HL-60 (cell line): ENCODE data around the gene ALPL.

Experiments
- GABPA ChIP-seq: IDR thresholded peaks from 2 replicates; pipeline ENCODE4 v1.6.1; 2012; ENCODE audit warnings: low read depth
- POLR2AphosphoS5 ChIP-seq: IDR thresholded peaks from 2 replicates; pipeline ENCODE4 v1.6.1; 2012; ENCODE audit warnings: low read depth
- TF ChIP-seq, protein P1 (sequence below): IDR thresholded peaks from one replicate; pipeline ENCODE4 v1.5.1; 2011; ENCODE audit warnings: low read length, control low read depth, inconsistent platforms; ENCODE audit not compliant: insufficient read depth

DNA sequence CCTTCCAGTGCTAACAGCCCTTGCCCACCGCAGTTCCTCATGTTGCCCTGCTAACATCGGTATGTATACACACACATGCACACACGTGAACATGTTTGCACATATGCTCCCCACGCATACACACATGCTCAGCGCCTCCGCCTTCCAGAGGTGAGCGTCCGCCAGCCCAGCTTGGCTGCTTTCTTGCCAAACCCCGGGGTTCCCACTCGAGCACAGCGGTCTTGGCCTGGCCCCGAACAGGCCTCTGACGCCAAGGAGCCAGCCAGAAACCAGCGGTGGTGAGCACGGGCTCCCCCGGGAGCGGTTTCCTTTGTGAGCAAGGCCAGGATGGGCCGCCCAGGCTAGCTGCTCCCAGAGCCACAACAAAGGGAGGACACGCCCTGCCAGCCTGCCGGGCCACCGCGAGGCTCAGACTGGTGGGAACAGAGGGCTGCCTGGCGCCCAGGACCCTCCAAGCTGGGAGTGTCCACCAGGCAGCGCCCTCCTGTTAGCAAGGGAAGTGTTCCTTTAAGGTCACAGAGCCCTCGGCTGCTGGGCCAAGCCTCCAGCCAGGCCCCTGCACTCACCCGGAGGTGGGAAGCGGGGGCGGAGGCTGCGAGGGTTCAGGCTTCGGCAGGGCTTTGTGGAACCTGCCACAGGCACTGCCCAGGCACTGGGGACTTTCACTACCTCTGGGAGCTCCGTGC, 65.4 kb downstream of the ALPL start:
- TF ChIP-seq, protein P1, sequence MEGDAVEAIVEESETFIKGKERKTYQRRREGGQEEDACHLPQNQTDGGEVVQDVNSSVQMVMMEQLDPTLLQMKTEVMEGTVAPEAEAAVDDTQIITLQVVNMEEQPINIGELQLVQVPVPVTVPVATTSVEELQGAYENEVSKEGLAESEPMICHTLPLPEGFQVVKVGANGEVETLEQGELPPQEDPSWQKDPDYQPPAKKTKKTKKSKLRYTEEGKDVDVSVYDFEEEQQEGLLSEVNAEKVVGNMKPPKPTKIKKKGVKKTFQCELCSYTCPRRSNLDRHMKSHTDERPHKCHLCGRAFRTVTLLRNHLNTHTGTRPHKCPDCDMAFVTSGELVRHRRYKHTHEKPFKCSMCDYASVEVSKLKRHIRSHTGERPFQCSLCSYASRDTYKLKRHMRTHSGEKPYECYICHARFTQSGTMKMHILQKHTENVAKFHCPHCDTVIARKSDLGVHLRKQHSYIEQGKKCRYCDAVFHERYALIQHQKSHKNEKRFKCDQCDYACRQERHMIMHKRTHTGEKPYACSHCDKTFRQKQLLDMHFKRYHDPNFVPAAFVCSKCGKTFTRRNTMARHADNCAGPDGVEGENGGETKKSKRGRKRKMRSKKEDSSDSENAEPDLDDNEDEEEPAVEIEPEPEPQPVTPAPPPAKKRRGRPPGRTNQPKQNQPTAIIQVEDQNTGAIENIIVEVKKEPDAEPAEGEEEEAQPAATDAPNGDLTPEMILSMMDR = no peak
- TF ChIP-seq POLR2AphosphoS5 = no peak
- no peak for TF ChIP-seq GABPA
